Measurements from ENCODE around the gene EMP3. TPM values are rescaled to one million over a fixed set of nuclear protein-coding genes. Genes with fewer than 3 reads are reported as not detected.

The EMP3 gene
- total RNA-seq, 2 experiments from 2014 or later: 168 to 179 TPM

- Mint-ChIP-seq H3K27ac (peak overlapping the region; percentile 99), H3K9me3 (no peaks in the 10 kb centered on the region), H3K4me1 (ENCODE audit: low read depth) (peaks cover 38% of the 10 kb centered on the region), H3K36me3 (no peaks in the 10 kb centered on the region), H3K27me3 (no peaks in the 10 kb centered on the region), H3K4me3 (no peak overlapping the region)
- peak; percentile 87 for DNase-seq
- intact Hi-C loops (cut with micrococcal nuclease): loop anchor here (5.0 to 10.0 kb wide), 5 partner anchors 127 to 805 kb away; partner anchors contain the start of genes GRWD1, NAPA and PPP1R15A
- ChIA-PET CTCF (interaction anchor here (0.5 to 13.7 kb wide), 7 partner anchors 12 to 1499 kb away, joined by 3 to 354 read pairs (median 4); partner anchors contain the start of genes SYNGR4 and TMEM143), POLR2A (interaction anchor here (1.1 kb wide), 1 partner anchor 261 kb away, joined by 3 read pairs; no protein-coding TSS in a partner anchor)
Observed at GRCh38 chr19:48319647-48320541, 5.5 kb upstream of the EMP3 start.

DNA sequence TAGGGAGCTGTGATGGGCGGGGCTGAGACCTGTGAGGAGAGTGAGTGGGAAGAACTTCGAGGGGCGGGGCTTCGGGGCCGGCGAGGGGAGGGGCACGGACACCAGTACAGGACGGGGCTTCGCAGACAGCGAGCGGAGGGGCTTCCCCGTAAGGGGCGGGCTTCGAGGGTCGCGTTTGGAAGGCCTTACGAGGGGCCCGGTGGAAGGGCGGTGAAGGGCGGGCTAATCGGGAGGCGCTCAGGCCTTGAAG lies 4.1 kb upstream of the EMP3 start:
- peak overlapping the region; percentile 99 for H3K27ac Mint-ChIP-seq
- no peaks in the 10 kb centered on the region for H3K9me3 Mint-ChIP-seq
- no peaks in the 10 kb centered on the region for H3K27me3 Mint-ChIP-seq
- ChIA-PET POLR2A (interaction anchor here (0.6 to 5.8 kb wide), 3 partner anchors 9 to 63 kb away, joined by 3 to 41 read pairs (median 7); no protein-coding TSS in a partner anchor), CTCF (interaction anchor here (0.6 to 13.7 kb wide), 9 partner anchors 9 to 263 kb away, joined by 3 to 354 read pairs (median 5); partner anchors contain the start of genes KDELR1, SYNGR4 and TMEM143)
- intact Hi-C loops (cut with micrococcal nuclease): loop anchor here (1.0 to 10.0 kb wide), 7 partner anchors 12 to 806 kb away; partner anchors contain the start of genes GRWD1, NAPA, PPP1R15A and SYNGR4
- peak; percentile 99 for DNase-seq
- H3K4me1 Mint-ChIP-seq (ENCODE audit: low read depth): peaks cover 46% of the 10 kb centered on the region
- peak overlapping the region; percentile 88 for H3K4me3 Mint-ChIP-seq
- H3K36me3 Mint-ChIP-seq: peaks cover 10% of the 10 kb centered on the region

DNA sequence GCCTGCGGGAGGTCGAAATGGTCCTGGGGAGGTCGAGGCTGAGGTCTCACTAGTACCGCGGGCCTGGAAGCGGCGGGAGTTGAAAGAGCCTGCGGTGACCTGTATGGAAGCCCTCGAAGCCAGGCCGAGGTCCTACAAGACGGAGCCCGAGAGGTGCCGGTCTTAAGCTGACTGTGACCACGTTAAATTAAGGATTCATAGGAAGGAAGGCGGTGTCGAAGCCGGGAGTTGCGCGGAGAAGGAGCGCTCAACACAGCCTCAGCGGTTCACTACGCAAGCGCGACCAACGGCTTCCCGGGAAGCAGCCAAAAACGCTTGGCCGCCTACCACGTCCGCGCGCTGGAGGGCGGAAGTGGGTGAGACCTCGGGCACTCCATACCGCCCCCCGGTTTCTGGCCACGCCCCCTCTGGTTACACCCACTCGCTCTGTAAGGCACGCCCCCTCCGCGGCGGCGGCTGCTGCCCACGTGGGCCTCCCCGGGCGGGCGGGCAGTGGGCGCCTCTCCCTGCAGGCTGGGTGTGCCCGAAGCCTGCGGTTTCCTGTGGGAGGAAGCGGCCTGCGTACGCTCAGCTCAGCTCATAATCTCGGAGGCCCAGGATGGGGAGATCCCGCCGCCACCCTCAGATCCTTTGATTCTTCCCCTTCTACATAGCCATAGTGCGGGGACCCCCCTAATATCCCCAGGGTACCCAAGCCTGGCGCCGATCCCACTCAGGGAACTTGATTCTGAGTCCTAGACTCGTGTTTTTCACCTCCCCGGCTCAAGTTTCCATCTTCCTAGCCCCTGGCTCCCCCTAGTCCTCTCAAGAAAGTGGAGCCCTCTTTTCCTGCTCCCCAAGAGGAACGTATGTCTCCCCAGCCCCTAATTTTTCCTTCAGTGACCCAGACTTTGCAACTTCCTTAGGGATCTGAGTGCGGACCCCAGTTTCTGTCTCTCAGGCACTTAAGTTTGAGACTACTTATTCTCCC lies 3.4 kb upstream of the EMP3 start:
- CTCF ChIA-PET: interaction anchor here (0.6 to 13.7 kb wide), 9 partner anchors 9 to 263 kb away, joined by 3 to 354 read pairs (median 5); partner anchors contain the start of genes KDELR1, SYNGR4 and TMEM143

DNA sequence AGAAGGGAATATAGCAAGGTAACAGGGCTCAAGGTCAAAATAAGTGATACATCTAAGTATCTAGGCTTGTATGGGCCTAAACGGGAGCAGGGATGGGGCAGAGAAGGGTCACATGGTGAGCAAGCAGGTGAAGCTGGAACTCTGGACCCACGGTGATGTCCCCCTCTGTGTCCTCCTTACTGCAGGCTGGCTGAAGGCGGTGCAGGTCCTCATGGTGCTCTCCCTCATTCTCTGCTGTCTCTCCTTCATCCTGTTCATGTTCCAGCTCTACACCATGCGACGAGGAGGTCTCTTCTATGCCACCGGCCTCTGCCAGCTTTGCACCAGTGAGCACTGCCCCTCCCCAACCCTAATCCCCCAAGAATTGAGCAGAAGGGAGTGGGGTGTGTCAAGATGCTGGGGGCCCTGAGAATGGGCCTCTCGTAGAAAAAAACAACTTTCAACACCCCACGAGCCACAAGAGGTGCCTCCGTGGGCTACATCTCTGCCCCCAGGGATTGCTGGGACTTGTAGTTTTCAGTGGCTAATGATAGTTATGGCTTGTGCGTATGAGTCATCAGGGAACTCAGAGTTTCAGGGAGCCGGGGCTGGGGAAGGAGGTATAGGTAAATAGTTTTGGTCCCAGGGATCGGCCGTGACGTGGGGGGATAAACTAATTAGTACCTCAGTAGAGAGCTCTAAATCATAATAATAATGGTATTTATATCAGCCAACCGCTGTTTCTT lies 4.0 kb downstream of the EMP3 start:
- Mint-ChIP-seq H3K27ac (peak overlapping the region; percentile 91), H3K4me1 (ENCODE audit: low read depth) (peaks cover 67% of the 10 kb centered on the region), H3K27me3 (no peaks in the 10 kb centered on the region), H3K4me3 (peak overlapping the region; percentile 72), H3K9me3 (peaks cover 2% of the 10 kb centered on the region), H3K36me3 (peaks cover 41% of the 10 kb centered on the region)
- POLR2A ChIA-PET: interaction anchor here (0.9 to 1.7 kb wide), 2 partner anchors 8 to 35 kb away, joined by 3 to 7 read pairs; partner anchors contain the start of gene SYNGR4
- CTCF ChIA-PET: interaction anchor here (14.1 kb wide), 1 partner anchor 10 kb away, joined by 354 read pairs; the partner anchor contains the start of gene EMP3
- peak; percentile 60 for DNase-seq
- intact Hi-C loops (cut with micrococcal nuclease): loop anchor here (10.0 kb wide), 3 partner anchors 255 to 815 kb away; partner anchors contain the start of genes NAPA and PPP1R15A

More for the DNA sequence above, 3.4 kb upstream of the EMP3 start:
- peak; percentile 99 for DNase-seq
- POLR2A ChIA-PET: interaction anchor here (0.6 to 5.8 kb wide), 4 partner anchors 8 to 211 kb away, joined by 3 to 41 read pairs (median 6); partner anchors contain the start of gene PLA2G4C
- peak overlapping the region; percentile 88 for H3K4me3 Mint-ChIP-seq
- H3K36me3 Mint-ChIP-seq: peaks cover 13% of the 10 kb centered on the region
- H3K27ac Mint-ChIP-seq: peak overlapping the region; percentile 99
- intact Hi-C loops (cut with micrococcal nuclease): loop anchor here (1.0 to 10.0 kb wide), 7 partner anchors 11 to 807 kb away; partner anchors contain the start of genes GRWD1, NAPA, PPP1R15A and SYNGR4
- no peaks in the 10 kb centered on the region for H3K9me3 Mint-ChIP-seq
- H3K27me3 Mint-ChIP-seq: no peaks in the 10 kb centered on the region
- H3K4me1 Mint-ChIP-seq (ENCODE audit: low read depth): peaks cover 51% of the 10 kb centered on the region

DNA sequence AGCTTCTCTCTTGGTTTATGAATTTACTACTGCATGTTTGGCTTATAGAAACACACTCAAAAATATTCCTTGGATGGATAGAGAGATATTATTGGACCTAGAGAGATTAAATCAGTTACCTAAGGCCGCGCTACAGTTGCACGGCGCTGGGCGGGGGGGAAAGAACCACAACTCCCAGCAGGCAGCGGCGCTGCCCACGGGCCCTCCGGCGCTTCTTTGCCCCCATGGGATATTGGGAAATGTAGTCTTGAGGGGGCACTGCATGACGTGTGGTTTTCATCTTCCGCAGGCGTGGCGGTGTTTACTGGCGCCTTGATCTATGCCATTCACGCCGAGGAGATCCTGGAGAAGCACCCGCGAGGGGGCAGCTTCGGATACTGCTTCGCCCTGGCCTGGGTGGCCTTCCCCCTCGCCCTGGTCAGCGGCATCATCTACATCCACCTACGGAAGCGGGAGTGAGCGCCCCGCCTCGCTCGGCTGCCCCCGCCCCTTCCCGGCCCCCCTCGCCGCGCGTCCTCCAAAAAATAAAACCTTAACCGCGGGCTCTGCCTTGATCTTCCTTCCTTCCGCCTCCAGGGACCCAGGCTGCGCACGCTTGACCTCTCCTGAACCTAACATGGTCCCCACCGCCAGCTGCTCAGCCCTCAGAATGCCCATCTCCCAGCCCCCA lies 4.8 kb downstream of the EMP3 start:
- intact Hi-C loops (cut with micrococcal nuclease): loop anchor here (5.0 to 10.0 kb wide), 7 partner anchors 67 to 585 kb away; partner anchors contain the start of genes CARD8, FAM83E, LIG1 and LMTK3

GRCh38 chr19:48332351-48332661 lies 7.0 kb downstream of the EMP3 start:
- Mint-ChIP-seq H3K4me3 (peak overlapping the region; percentile 92), H3K27ac (peak overlapping the region; percentile 97), H3K27me3 (no peaks in the 10 kb centered on the region), H3K4me1 (ENCODE audit: low read depth) (peaks cover 56% of the 10 kb centered on the region), H3K36me3 (peaks cover 25% of the 10 kb centered on the region), H3K9me3 (peaks cover 2% of the 10 kb centered on the region)
- DNase-seq: no peak
- ChIA-PET CTCF (interaction anchor here (0.7 to 14.1 kb wide), 9 partner anchors 13 to 252 kb away, joined by 3 to 354 read pairs (median 15); partner anchors contain the start of genes EMP3, KDELR1 and ZNF114), POLR2A (interaction anchor here (0.7 to 3.0 kb wide), 3 partner anchors 9 to 128 kb away, joined by 3 to 41 read pairs (median 7); partner anchors contain the start of genes EMP3, SYNGR4 and TMEM143)
- intact Hi-C loops (cut with micrococcal nuclease): loop anchor here (2.0 to 10.0 kb wide), 9 partner anchors 65 to 588 kb away; partner anchors contain the start of genes CARD8, CYTH2, FAM83E and LIG1

More for the DNA sequence above, 4.8 kb downstream of the EMP3 start:
- ChIA-PET POLR2A (interaction anchor here (1.7 kb wide), 1 partner anchor 9 kb away, joined by 7 read pairs; a partner anchor contains a TSS), CTCF (interaction anchor here (14.1 kb wide), 1 partner anchor 11 kb away, joined by 354 read pairs; the partner anchor contains the start of gene EMP3)
- no peaks in the 10 kb centered on the region for H3K27me3 Mint-ChIP-seq
- peaks cover 2% of the 10 kb centered on the region for H3K9me3 Mint-ChIP-seq
- peak overlapping the region; percentile 72 for H3K4me3 Mint-ChIP-seq
- peak overlapping the region; percentile 91 for H3K27ac Mint-ChIP-seq
- peak; percentile 90 for DNase-seq
- H3K4me1 Mint-ChIP-seq (ENCODE audit: low read depth): peaks cover 70% of the 10 kb centered on the region
- H3K36me3 Mint-ChIP-seq: peaks cover 41% of the 10 kb centered on the region

DNA sequence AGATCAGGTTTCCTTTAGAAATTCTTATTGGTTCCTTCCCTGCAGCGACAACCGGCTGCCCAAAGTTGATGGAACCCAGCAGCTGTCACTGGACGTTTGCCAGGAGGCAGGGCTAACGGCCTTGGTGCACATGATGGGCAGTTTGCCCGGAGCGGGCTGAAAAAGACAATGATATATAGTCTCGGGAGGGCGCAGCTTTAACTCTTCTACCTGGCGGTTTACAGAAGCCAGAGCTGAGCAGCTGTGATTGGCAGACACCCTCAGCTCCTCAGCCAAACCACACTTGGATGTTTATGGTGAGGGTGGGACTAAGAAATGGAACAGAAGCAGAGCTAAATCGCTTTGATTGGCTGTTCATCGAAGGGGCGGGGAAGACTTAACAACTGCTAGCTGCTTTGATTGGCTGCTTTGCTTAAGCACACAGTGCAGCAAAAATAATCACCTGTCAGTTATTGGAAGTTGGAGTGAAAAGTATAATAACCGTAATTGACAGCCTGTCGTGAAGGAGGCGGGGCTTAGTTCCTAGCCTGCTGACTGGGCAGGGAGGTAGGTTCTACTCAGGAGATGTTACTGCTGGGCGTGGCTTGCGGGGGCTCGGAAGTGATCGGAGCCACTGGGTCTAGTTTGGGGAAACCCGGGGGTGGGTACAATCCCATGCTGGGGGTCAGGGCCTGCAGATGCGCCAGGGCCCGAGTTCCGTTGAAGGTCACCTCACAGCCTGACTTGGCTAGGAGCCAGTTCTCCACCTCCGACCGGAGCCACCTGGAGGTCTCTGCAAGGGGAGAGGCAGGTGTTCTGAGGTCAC lies 7.5 kb downstream of the EMP3 start:
- Mint-ChIP-seq H3K4me1 (ENCODE audit: low read depth) (peaks cover 51% of the 10 kb centered on the region), H3K9me3 (peaks cover 2% of the 10 kb centered on the region), H3K27me3 (no peaks in the 10 kb centered on the region), H3K27ac (peak overlapping the region; percentile 97), H3K4me3 (peak overlapping the region; percentile 92), H3K36me3 (peaks cover 21% of the 10 kb centered on the region)
- ChIA-PET CTCF (interaction anchor here (0.7 to 14.1 kb wide), 21 partner anchors 13 to 251 kb away, joined by 3 to 354 read pairs (median 5); partner anchors contain the start of genes EMP3, KDELR1, SYNGR4 and TMEM143), POLR2A (interaction anchor here (0.7 to 3.0 kb wide), 3 partner anchors 9 to 129 kb away, joined by 3 to 41 read pairs (median 7); partner anchors contain the start of genes EMP3, SYNGR4 and TMEM143)
- intact Hi-C loops (cut with micrococcal nuclease): loop anchor here (1.0 to 10.0 kb wide), 11 partner anchors 12 to 588 kb away; partner anchors contain the start of genes CARD8, CYTH2, FAM83E and LIG1
- peak; percentile 97 for DNase-seq

DNA sequence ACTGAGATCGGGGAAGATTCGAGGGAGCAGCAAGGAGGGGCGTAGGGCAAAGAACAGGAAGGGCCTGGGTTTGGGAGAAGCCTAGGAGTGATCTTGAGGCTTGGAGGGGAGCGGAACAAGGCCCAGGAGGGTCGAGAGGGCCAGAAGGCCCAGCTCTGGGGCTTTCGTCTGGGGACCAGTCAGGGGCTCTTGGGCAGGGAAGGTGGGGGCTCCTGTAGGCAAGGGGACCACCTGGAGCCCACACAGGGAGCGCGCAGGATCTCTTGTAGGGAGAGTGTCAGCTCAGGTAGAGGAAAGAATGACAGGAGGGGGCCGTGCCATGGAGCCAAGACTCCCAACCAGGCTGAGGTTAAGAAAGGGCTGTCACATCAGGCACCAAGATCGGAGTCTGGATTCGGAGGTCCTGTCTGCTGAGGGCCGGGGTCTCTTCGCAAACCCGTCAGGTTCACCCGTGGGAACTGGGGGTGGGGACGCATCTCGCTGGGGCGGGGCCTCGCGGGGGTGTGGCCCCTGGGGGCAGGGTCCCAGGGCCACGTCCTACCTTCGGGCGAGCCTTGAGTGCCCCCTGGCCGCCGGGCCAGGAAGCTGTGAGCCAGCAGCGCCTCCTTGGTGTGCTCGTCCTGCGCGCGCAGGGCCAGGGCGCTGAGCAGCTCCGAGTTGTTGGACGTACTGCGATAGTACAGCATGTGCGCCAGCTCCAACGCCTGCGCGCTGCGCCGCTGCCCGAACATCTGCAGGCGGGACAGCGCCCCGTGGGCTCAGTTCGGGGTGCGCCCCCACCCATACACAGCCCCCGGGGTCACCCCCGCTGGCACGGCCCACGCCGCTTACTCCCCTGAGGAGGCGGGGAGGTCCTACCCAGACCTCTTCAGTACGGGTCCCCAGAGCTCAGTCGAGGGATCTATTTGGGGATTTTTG lies 8.4 kb downstream of the EMP3 start:
- peaks cover 17% of the 10 kb centered on the region for H3K36me3 Mint-ChIP-seq
- no peaks in the 10 kb centered on the region for H3K9me3 Mint-ChIP-seq
- peaks cover 46% of the 10 kb centered on the region for H3K4me1 Mint-ChIP-seq (ENCODE audit: low read depth)
- ChIA-PET POLR2A (interaction anchor here (0.6 to 3.0 kb wide), 7 partner anchors 10 to 285 kb away, joined by 3 to 41 read pairs (median 3); partner anchors contain the start of genes EMP3, RPL18, SPHK2 and SYNGR4), CTCF (interaction anchor here (0.6 to 14.1 kb wide), 37 partner anchors 10 to 985 kb away, joined by 3 to 354 read pairs (median 4); partner anchors contain the start of genes DHX34, EMP3, GRIN2D and KDELR1)
- H3K27me3 Mint-ChIP-seq: no peaks in the 10 kb centered on the region
- peak overlapping the region; percentile 97 for H3K27ac Mint-ChIP-seq
- peak overlapping the region; percentile 92 for H3K4me3 Mint-ChIP-seq
- intact Hi-C loops (cut with micrococcal nuclease): loop anchor here (1.0 to 10.0 kb wide), 11 partner anchors 12 to 589 kb away; partner anchors contain the start of genes CARD8, CYTH2, FAM83E and LIG1
- DNase-seq: peak; percentile 95
